B cell (primary cell): Measurements from ENCODE around the gene KIN.

Experiments used
- EZH2 ChIP-seq: IDR thresholded peaks from 2 replicates; pipeline ENCODE4 v1.6.1; 2012; ENCODE audit warnings: borderline replicate concordance, low read depth, mild to moderate bottlenecking, moderate library complexity, low read length; ENCODE audit not compliant: insufficient read depth, poor library complexity, severe bottlenecking
- TF ChIP-seq, protein P1 (sequence below): fragments of 200-600 bp; IDR thresholded peaks from one replicate; pipeline ENCODE4 v1.8.0; 2022; ENCODE audit warnings: antibody characterized with exemption, mild to moderate bottlenecking

DNA sequence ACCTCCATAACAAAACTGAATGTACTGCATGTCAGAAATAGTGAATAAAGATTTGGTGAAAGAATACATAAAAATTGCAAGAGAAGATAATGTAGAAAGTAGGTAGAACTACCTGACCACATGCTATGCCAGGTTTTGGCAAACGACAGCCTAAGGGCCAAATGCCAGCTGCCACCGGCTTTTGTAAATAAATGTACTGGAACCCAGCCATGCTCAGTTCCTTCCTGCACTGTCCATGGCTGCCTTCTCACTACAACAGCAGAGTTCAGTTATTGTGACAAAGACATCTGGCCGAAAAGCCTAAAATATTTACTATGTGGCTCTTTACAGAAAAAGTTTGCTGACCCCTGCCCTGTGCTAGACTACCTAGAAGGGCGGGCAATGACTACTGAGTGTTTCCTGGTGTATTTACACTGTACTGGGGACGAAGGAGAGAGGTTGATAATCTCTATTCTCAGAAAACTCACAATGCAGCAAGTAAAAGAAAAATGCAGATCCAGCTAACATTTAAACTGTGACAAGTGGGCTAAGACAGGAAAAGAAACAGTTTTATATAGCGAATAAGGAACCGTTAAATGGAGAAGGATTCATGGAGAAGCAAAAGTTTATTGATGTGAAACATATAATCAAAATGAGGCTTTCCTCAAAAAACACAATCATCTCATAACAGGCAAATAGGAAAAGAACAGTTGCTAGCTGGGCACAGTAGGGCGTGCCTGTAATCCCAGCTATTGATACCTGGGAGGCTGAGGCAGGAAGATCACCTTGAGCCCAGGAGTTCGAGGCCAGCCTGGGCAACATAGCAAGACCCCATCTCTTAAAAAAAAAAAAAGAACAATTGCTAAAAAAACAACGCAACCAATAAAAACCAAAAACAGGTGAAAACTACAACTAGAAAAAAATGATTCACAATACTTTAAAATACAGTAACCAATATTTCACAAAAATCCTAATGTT is 13.7 kb downstream of the KIN start:
- TF ChIP-seq, protein P1, sequence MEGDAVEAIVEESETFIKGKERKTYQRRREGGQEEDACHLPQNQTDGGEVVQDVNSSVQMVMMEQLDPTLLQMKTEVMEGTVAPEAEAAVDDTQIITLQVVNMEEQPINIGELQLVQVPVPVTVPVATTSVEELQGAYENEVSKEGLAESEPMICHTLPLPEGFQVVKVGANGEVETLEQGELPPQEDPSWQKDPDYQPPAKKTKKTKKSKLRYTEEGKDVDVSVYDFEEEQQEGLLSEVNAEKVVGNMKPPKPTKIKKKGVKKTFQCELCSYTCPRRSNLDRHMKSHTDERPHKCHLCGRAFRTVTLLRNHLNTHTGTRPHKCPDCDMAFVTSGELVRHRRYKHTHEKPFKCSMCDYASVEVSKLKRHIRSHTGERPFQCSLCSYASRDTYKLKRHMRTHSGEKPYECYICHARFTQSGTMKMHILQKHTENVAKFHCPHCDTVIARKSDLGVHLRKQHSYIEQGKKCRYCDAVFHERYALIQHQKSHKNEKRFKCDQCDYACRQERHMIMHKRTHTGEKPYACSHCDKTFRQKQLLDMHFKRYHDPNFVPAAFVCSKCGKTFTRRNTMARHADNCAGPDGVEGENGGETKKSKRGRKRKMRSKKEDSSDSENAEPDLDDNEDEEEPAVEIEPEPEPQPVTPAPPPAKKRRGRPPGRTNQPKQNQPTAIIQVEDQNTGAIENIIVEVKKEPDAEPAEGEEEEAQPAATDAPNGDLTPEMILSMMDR, result no peak
- no peak for TF ChIP-seq EZH2
